ENCODE data around the gene ZNF366. TPM values are rescaled to one million over a fixed set of nuclear protein-coding genes. Genes with fewer than 3 reads are reported as not detected.

ZNF366 gene
- total and polyA plus RNA-seq, 3 donors from 2014 or later: 0.96 to 2.2 (median 1.4) TPM

GRCh38 chr5:72511366-72511765 is 4.2 kb upstream of the ZNF366 start:
- intact Hi-C loops (cut with DNase I; ENCODE audit: low total_unique reads): no loop called here
- WGBS, 2 donors: 85 to 93% methylated on average over 3 of the region's 3 CpGs
- no peaks in the 10 kb centered on the region for H3K27me3 ChIP-seq
- no peaks in the 10 kb centered on the region for H3K9me3 ChIP-seq
- no peaks in the 10 kb centered on the region for H3K36me3 ChIP-seq (ENCODE audit: low read depth, missing control alignments)
- TF ChIP-seq CTCF (IDR thresholded peaks at IDR 0.05): no peak
- no peak for TF ChIP-seq POLR2A (IDR thresholded peaks at IDR 0.05)
- no peak overlapping the region for H3K4me3 ChIP-seq
- H3K27ac ChIP-seq: no peak overlapping the region
- DNase-seq: no peak
- no peaks in the 10 kb centered on the region for H3K4me1 ChIP-seq

- TF ChIP-seq POLR2A (IDR thresholded peaks at IDR 0.05): no peak
- no peak for TF ChIP-seq CTCF (IDR thresholded peaks at IDR 0.05)
- no peaks in the 10 kb centered on the region for H3K27me3 ChIP-seq
- 70 to 76% methylated on average over 7 to 8 of the region's 8 CpGs for WGBS, 2 donors
- intact Hi-C loops (cut with DNase I; ENCODE audit: low total_unique reads): no loop called here
- no peak overlapping the region for H3K27ac ChIP-seq
- H3K4me1 ChIP-seq: no peaks in the 10 kb centered on the region
- no peak overlapping the region for H3K4me3 ChIP-seq
- H3K36me3 ChIP-seq (ENCODE audit: low read depth, missing control alignments): no peaks in the 10 kb centered on the region
- no peaks in the 10 kb centered on the region for H3K9me3 ChIP-seq
- DNase-seq: no peak
These were observed 3.5 kb upstream of the ZNF366 start for GRCh38 chr5:72510610-72511181.

- intact Hi-C loops (cut with DNase I; ENCODE audit: low total_unique reads): no loop called here
- Histone ChIP-seq H3K27ac (no peak overlapping the region), H3K9me3 (no peaks in the 10 kb centered on the region), H3K27me3 (no peaks in the 10 kb centered on the region), H3K36me3 (ENCODE audit: low read depth, missing control alignments) (no peaks in the 10 kb centered on the region), H3K4me1 (no peaks in the 10 kb centered on the region), H3K4me3 (no peak overlapping the region)
- DNase-seq: no peak
- 83% methylated on average over 7 of the region's 7 CpGs; no CpG with 5 or more reads in 1 of the 2 donors for WGBS, 2 donors
- TF ChIP-seq POLR2A (IDR thresholded peaks at IDR 0.05) (no peak), CTCF (IDR thresholded peaks at IDR 0.05) (no peak)
These were observed 2.2 kb upstream of the ZNF366 start for GRCh38 chr5:72509401-72509800.

- no peaks in the 10 kb centered on the region for H3K9me3 ChIP-seq
- TF ChIP-seq POLR2A (IDR thresholded peaks at IDR 0.05) (no peak), CTCF (IDR thresholded peaks at IDR 0.05) (no peak)
- H3K27me3 ChIP-seq: no peaks in the 10 kb centered on the region
- H3K36me3 ChIP-seq (ENCODE audit: low read depth, missing control alignments): no peaks in the 10 kb centered on the region
- intact Hi-C loops (cut with DNase I; ENCODE audit: low total_unique reads): no loop called here
- no peak overlapping the region for H3K4me3 ChIP-seq
- H3K4me1 ChIP-seq: no peaks in the 10 kb centered on the region
- H3K27ac ChIP-seq: no peak overlapping the region
- 91 to 93% methylated on average over 8 of the region's 8 CpGs for WGBS, 2 donors
- no peak for DNase-seq
These were observed 1.3 kb upstream of the ZNF366 start for GRCh38 chr5:72508241-72509170.

All from testis (tissue), 3 donors.